Jurkat, Clone E6-1 (cell line): ENCODE data around the gene PLXNA2.

ENCODE experiments used
- DNase-seq: peaks from one replicate; pipeline ENCODE4 v3.0.0-alpha.2; 2011; ENCODE audit warnings: low read depth, low spot score
- H3K4me3 ChIP-seq: 2 replicates; pipeline ENCODE4 v1.5.1; 2011; ENCODE audit warnings: mild to moderate bottlenecking, low read length, control low read depth, moderate library complexity

The PLXNA2 gene

DNA sequence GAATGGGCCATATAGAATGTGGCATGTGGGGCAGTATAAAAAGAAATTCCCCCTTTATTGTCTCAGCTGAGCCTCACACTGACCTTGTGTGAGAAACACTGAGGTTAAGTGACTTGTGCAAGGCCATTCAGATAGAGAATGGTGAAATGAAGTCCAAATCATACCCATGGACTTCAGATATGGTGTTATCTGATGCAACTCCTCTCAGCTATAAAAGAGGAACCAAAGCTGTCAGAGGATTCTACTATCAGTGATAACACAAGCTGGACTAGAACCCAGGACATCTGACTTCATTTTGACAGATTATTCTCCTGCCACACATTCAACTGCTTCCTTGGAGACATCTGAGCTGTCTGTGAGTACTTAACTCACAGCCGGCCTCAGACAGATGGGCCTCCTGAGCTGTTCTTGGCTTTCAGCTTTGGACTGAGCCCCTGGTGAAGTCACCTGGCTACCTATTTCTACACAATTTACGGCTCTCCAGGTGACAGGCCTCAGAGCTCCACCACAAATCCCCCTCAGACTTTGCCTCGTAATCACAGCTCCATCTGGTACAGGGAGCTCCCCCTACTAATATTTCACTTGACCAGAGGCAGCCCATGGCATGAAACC is 104.6 kb downstream of the PLXNA2 start:
- H3K4me3 ChIP-seq = no peak overlapping the region
- DNase-seq = no peak

- DNase-seq = no peak
- no peak overlapping the region for H3K4me3 ChIP-seq
These were observed 107.0 kb downstream of the PLXNA2 start for GRCh38 chr1:208137193-208137592.

DNA sequence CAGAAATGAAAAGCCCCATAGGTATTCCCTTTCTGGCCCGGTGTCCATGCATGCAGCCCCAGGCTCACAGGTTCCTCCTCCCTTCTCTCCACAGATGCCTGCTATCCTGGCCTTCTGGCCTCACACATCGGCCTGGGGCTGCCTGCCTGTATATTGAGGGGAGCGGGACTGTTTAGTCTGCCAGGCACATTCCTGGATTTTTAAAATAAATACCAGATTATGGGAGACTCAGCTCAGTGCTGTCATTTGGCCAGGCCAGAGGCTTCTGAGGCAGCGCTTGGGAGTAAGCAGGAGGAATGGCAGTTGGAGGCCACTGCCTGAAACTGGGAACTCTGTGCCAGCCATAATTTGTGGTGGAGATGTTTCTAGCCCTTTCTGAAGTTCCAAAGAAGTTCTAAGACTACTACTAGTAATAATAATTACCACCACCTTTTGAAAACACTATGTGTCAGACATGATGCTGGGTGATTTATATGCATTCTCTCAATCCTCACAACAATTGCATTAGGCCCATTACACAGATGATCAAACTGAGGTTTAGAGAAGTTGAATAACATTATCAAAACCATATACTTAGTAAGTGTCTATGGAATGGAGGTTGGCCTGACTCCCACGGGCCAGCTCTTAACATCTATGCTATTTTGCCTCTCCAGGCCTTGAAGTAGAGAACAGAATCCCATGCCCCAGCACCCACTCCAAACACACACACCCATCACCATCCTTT is 107.6 kb downstream of the PLXNA2 start:
- DNase-seq = no peak
- H3K4me3 ChIP-seq = no peak overlapping the region

DNA sequence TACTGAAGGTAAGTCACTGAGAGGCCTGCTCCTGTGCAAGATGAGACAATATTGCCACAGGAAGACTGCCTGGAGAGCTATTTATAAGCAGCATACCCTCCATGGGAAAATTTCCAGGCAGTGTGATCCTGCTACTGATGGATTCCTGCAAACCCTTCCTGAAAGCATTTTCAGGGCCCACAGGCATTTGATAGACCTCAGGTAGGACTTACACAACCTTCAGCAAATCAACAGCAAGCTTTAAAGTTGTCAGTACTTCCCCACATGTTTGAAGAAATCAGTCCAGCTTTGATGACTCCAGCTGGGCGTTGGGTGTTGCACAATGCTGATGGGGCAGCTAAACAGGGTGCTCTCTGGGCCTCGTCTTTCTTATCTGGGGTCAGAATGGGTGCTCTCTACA is 108.8 kb downstream of the PLXNA2 start:
- H3K4me3 ChIP-seq = no peak overlapping the region
- no peak for DNase-seq

- H3K4me3 ChIP-seq = no peak overlapping the region
- no peak for DNase-seq
These were observed 109.7 kb downstream of the PLXNA2 start for GRCh38 chr1:208134491-208134890.

DNA sequence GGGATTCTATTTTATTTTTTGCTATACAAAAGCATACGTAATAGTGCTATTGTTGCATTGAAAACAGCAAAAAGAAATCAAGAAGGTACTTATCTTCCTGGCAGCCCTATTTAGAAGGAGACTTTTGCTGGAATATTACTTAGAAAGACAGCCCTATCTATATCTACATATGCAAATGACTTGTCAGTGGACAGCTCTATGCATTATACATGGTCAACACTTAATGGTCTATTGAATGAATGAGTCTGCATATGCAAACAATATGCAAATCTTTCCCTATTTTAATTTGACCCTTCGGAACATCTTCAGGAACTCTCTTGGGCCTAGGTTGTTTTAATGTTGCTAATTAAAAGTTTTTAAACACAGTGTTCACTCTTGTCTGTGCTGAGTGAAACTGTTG is 110.8 kb downstream of the PLXNA2 start:
- DNase-seq = no peak
- H3K4me3 ChIP-seq = no peak overlapping the region

DNA sequence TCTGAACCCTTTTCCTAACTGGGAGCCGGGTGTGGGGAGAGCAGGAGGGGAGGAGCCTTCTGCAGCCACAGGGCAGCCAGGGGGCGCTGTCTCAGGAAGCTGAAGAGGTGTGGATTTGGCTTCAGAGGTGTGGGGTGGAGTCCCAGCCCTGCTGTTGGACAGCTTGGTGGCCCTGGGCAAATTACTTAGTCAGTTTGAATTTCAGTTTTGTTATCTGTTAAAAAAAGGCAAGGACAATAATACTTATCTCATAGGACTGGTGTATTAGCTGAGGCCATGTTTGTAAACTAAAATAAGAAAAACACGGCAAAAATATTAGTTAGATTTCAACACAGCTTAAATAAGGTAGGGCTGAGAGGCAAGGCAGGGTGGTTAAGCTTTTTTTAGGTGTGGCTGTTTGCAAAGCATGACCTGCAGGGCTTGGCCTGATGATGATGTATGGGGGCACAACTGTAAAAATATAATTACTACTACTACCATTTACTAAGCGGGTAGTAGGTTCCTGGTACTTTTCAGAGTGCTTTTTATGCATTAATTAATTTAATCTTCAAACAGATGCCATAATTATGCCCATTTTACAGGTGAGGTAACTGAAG is 111.8 kb downstream of the PLXNA2 start:
- peak; percentile 12 for DNase-seq
- no peak overlapping the region for H3K4me3 ChIP-seq

DNA sequence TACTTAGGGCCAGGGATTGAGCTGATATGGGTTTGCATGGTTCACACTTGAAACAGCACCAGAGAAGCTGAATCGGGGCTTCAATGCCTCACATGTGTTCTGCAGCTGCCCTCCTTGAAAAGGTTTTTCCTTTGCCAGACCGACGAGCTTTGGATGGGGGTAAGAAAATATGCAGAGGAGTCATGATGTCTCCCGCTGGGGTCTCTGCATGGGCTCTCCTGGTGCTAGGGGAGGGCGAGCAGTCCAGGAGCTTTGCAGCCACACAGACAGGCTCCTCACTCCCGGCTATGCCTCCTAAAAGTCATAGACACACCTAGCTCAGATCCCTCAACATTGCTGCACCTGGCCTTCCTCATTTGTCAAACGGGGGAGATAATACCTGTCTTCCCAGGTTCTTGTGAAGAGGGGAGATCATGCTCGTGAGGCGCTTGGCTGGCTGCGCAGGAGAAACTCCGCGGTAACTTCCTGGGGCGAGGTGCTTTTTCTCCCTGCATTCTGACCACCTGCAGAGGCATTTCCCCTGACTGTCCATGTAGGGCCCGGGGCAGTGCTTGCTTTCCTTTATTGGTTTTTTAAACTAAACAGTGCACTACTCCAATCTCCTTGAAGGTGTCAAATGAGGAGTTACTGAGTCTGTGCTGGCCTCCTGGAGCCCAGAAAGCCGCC is 112.4 kb downstream of the PLXNA2 start:
- H3K4me3 ChIP-seq = no peak overlapping the region
- DNase-seq = no peak

DNA sequence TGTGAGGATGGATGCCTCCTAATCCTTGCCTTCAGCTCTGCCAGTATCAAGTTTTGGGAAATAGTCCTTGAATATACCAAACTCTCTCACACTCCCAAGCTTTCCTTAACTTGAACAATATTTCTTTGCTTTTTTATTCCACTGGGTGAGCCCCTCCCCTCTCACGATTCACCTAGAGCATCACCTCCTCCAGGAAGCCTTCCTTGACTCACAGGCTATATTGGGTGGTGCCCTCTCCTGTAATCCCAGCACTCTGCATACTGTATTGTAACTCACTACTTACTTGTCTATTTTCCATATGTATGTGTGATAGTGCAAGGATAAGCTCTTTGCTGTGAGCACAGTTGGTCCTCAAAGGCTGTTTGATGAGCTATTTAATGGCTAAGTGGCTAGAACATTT is 114.7 kb downstream of the PLXNA2 start:
- no peak for DNase-seq
- no peak overlapping the region for H3K4me3 ChIP-seq

DNA sequence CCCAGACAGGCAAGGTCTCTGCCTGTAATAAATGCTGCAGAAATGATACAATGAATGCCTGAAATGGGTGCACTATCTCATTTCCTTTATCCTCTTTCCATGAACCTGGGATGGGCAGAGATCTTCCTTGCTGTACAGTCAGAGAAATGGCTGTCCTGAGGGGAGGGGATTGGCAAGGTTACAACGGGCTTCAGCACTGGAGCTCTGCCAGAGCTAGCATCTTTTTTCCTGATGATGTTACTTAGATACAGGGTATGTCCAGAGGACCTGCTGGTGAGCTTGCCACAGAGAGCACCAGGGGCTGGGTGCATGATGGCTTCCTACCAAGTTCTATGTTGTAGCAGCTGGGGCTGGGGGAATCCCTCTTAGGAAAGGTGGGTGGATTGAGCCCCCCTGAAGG is 115.1 kb downstream of the PLXNA2 start:
- no peak for DNase-seq

GRCh38 chr1:208127792-208128529 is 116.2 kb downstream of the PLXNA2 start:
- DNase-seq = no peak
- H3K4me3 ChIP-seq = no peak overlapping the region

More for the DNA sequence above, 115.1 kb downstream of the PLXNA2 start:
- no peak overlapping the region for H3K4me3 ChIP-seq

DNA sequence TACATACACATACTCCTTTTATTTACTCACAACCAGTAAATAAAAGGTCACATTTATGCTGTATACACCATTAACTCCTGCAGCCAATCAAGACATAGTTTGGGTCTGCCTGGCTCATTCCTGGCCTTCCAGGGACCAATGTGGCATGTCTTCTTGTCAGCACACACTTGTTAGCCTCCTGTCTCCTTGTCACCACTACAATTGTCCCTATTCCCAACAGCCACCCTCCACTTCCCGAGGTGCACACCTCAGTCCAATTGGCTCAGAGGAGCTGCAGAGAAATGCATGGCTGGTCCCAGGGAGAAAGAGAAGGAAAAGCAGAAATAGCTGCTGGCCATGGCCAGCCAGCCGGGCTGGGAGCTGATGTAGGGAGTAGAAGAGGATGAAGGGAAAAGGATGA is 116.9 kb downstream of the PLXNA2 start:
- DNase-seq = no peak
- no peak overlapping the region for H3K4me3 ChIP-seq

- H3K4me3 ChIP-seq = no peak overlapping the region
- no peak for DNase-seq
These were observed 118.1 kb downstream of the PLXNA2 start for GRCh38 chr1:208126108-208126507.

DNA sequence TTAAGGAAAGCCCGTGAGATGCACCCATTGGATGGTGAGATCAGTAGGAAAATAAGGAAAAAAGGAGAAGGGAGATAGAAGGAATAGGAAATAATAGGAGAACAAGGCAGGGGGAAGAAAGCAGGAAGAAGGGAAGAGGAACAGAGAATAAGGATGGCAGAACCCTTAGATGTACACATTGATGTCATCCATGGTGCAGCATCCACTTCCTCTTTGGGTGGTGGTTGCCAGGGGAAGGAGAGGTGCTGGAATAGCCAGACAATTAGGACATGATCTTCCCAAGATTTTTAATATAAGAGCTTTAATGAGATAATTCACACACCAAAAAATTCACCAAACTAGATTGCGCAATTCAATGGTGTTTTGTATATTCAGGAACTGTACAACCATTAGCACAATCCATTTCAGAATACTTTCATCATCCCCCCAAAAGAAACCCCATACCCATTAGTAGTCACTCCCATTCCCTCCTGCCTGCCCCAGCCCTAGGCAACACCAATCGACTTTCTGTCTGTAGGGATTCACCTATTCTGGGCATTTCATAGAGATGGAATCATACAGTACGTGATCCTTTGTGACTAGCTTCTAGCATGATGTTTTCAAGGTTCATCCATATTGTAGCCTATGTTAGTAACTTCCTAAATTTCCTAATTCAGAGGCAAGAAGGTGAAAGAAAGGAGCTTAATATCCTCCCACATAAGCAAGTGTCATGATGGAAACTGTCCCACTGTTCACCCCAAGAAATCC is 121.4 kb downstream of the PLXNA2 start:
- H3K4me3 ChIP-seq = no peak overlapping the region
- DNase-seq = no peak

- DNase-seq = no peak
- no peak overlapping the region for H3K4me3 ChIP-seq
These were observed 122.3 kb downstream of the PLXNA2 start for GRCh38 chr1:208121813-208122364.

DNA sequence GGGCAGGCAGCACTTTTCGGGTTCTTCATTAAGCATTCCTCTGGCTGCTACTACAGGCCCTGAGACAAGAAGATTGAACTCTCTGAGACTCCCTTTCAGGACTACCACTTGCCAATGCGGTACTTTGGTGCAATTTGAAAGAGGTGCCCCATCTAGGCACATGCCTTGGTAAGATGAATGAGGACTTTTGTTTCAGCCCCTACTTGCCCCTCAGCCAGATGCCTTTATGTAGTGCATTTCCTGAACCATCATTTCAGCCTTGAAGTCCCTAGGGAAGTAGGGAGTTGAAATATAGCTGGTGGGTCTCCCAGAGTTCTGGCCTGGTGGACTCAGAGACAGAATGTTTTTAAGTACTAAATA is 123.8 kb downstream of the PLXNA2 start:
- DNase-seq = no peak
- H3K4me3 ChIP-seq = no peak overlapping the region

DNA sequence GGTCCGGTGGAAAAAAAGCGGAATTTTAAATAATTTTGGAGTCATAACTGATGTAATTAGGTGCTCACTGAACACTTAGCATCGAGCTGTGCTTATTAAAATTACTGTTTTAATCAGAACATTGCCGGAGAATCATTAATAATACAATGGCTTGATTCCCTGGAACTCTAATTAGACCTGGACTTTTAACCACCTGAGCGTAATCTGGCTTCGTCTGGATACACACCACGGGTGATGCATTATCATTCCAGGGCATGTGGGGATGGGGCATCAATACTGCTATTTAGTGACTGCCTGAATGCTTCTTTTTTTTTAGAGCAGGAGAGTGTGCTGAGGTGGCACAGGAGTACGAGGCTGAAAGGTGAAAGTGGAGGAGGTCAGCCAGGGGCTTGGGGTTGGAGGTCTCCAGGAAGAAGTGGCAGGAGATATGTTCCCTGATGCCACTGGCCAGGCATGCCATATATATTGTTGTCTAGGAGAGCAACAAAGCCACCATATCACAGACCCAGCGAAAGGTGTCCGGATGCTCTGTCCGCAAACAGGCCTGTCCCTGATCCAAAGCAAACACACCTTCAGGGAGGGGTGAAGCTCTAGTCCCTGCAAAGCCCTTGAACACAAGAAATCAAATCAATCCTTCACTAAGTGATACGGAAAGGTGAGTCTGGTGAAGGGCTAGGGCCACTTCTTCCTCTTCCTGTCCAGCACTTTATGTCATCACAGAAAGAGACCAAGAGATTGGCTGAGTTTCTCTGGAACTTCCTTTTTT is 125.2 kb downstream of the PLXNA2 start:
- DNase-seq = no peak

GRCh38 chr1:208118306-208118705 is 125.9 kb downstream of the PLXNA2 start:
- no peak for DNase-seq
- no peak overlapping the region for H3K4me3 ChIP-seq

More for the DNA sequence above, 125.2 kb downstream of the PLXNA2 start:
- H3K4me3 ChIP-seq = no peak overlapping the region
